Measurements from ENCODE around the gene SLC35E2B.

Gene SLC35E2B

DNA sequence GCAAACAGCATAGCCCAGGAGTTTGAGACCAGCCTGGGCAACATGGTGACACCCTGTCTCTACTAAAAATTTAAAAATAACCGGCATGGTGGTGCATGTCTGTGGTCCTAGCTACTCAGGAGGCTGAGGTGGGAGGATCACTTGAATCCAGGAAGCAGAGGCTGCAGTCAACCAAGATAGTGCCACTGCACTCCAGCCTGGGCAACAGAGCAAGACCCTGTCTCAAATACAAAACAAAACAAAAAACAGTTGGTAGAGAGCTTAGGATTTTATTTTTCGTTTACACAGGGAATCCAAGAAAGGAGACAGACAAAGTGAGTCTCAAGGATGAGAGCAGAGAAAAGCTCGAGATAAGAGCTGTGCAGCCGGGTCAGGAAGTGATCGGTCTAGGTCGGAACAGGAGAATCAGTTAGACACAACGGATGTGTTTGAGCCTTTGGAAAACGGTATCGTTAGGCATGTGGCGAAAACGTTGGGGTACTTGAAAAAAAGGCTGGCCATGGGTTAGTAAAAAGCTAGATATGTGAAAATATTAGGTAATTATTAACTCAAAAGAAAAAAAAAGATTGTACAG lies 79.0 kb downstream of the SLC35E2B start:
- peaks cover 39% of the 10 kb centered on the region for H3K4me1 Mint-ChIP-seq

DNA sequence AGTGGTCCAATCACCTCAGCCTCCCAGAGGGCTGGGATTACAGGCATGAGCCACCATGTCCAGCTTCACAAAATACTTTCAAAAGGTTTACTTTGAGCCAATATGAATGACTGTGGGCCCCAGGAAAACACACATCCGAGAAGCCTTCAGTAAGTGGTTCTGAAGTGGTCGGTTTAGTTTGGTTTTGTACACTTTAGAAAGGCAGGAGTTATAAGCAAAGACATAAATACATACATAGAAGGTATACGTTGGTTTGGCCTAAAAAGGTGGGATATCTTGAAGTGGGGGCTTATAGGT lies 80.5 kb downstream of the SLC35E2B start:
- Mint-ChIP-seq H3K9me3 (no peaks in the 10 kb centered on the region), H3K36me3 (ENCODE audit: low read depth) (peaks cover 5% of the 10 kb centered on the region), H3K4me1 (peaks cover 33% of the 10 kb centered on the region), H3K27ac (no peak overlapping the region), H3K27me3 (ENCODE audit: low read depth, poor library complexity) (peaks cover 12% of the 10 kb centered on the region), H3K4me3 (peak overlapping the region; percentile 52)
- DNase-seq = no peak
- TF ChIP-seq, protein P1, sequence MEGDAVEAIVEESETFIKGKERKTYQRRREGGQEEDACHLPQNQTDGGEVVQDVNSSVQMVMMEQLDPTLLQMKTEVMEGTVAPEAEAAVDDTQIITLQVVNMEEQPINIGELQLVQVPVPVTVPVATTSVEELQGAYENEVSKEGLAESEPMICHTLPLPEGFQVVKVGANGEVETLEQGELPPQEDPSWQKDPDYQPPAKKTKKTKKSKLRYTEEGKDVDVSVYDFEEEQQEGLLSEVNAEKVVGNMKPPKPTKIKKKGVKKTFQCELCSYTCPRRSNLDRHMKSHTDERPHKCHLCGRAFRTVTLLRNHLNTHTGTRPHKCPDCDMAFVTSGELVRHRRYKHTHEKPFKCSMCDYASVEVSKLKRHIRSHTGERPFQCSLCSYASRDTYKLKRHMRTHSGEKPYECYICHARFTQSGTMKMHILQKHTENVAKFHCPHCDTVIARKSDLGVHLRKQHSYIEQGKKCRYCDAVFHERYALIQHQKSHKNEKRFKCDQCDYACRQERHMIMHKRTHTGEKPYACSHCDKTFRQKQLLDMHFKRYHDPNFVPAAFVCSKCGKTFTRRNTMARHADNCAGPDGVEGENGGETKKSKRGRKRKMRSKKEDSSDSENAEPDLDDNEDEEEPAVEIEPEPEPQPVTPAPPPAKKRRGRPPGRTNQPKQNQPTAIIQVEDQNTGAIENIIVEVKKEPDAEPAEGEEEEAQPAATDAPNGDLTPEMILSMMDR (IDR thresholded peaks at IDR 0.05) = no peak

More for the DNA sequence above, 79.0 kb downstream of the SLC35E2B start:
- peak overlapping the region; percentile 95 for H3K4me3 Mint-ChIP-seq
- no peaks in the 10 kb centered on the region for H3K9me3 Mint-ChIP-seq
- peaks cover 4% of the 10 kb centered on the region for H3K27me3 Mint-ChIP-seq (ENCODE audit: low read depth, poor library complexity)
- peaks cover 5% of the 10 kb centered on the region for H3K36me3 Mint-ChIP-seq (ENCODE audit: low read depth)
- TF ChIP-seq, protein P1 (IDR thresholded peaks at IDR 0.05) = no peak
- H3K27ac Mint-ChIP-seq = no peak overlapping the region
- DNase-seq = no peak

DNA sequence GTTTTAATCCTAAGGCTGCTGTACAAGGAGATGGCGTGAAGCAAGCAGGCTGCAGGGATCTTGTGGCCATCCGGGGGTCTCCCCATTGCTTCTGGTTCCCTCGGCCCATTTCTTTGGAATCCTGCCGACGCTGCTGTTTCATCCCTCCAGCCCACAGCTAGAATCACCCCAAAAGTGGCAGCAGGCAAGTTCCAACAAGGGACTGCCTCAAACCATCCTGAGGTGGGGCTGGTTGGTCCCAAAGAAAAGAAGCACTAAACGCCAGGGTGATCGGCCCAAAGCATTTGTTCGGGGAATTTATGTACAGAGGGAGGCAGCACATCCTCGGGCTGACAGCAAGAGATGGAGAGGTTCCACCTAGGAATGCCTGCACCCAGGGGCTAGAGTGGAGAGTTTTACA lies 81.8 kb downstream of the SLC35E2B start:
- no peak for DNase-seq
- TF ChIP-seq, protein P1 (IDR thresholded peaks at IDR 0.05) = no peak
- Mint-ChIP-seq H3K4me1 (peaks cover 32% of the 10 kb centered on the region), H3K36me3 (ENCODE audit: low read depth) (peaks cover 5% of the 10 kb centered on the region), H3K27ac (no peak overlapping the region), H3K4me3 (no peak overlapping the region), H3K27me3 (ENCODE audit: low read depth, poor library complexity) (peaks cover 15% of the 10 kb centered on the region), H3K9me3 (no peaks in the 10 kb centered on the region)

DNA sequence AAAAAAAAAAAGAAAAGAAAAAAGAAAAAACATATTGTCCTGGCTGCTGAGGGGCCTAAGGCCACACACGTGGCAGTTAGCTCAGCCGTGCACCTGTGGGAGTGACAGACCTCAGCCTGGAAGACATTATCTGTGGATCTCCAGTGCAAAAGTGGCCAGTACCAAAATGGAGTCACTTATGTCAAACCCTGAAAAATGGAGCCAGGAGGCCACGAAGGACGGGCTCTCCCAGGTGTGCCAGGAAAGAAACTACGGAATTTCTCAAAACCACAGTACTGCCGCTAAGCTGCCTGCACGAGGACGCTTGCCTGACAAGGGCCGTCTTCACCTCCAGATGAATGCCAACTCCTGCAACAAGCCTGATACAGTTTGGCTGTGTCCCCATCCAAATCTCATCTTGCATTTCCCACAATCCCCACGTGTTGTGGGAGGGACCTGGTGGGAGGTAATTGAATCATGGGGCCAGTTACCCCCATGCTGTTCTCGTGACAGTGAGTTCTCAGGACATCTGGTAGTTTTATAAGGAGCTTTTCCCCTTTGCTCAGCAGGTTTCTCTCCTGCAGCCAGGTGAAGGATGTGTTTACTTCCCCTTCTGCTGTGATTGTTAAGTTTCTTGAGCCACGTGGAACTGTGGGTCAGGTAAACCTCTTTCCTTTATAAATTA lies 82.6 kb downstream of the SLC35E2B start:
- no peaks in the 10 kb centered on the region for H3K9me3 Mint-ChIP-seq
- peaks cover 30% of the 10 kb centered on the region for H3K4me1 Mint-ChIP-seq
- TF ChIP-seq, protein P1 (IDR thresholded peaks at IDR 0.05) = no peak

More for the DNA sequence above, 82.6 kb downstream of the SLC35E2B start:
- Mint-ChIP-seq H3K27ac (no peak overlapping the region), H3K36me3 (ENCODE audit: low read depth) (peaks cover 5% of the 10 kb centered on the region), H3K4me3 (no peak overlapping the region), H3K27me3 (ENCODE audit: low read depth, poor library complexity) (peaks cover 17% of the 10 kb centered on the region)
- DNase-seq = no peak

Measured in nephron progenitor cell (in vitro differentiated cells).